ENCODE results near the gene CREG2. TPM values are rescaled to one million over a fixed set of nuclear protein-coding genes. Genes with fewer than 3 reads are reported as not detected.

Gene CREG2
- polyA plus RNA-seq, 3 donors from 2014 or later: not detected

DNA sequence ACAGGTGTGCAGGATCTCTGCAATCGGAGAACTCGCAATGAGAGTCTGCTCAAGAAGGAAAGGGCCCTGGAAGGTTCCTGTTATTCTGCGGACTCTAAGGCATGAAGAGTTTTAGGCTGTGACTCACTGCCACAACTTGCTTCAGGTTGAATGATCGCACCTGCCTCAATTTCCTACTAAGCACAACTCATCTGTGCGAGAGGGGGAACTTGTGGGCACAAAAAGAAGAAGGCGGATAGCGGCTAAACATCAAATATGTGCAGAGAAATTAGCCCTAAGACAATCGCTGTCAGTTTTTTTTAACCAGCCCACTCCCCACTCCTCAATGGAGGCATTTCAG lies 14.0 kb upstream of the CREG2 start:
- H3K4me3 Mint-ChIP-seq: no peak overlapping the region
- H3K27ac Mint-ChIP-seq: no peak overlapping the region
- DNase-seq: no peak
- H3K9me3 Mint-ChIP-seq: no peaks in the 10 kb centered on the region
- peaks cover 3 to 9% (median 6%) of the 10 kb centered on the region in 3 donors for H3K27me3 Mint-ChIP-seq (ENCODE audit: low read depth in 3 of 3)
- H3K36me3 Mint-ChIP-seq: no peaks in the 10 kb centered on the region
- H3K4me1 Mint-ChIP-seq: no peaks in the 10 kb centered on the region

DNA sequence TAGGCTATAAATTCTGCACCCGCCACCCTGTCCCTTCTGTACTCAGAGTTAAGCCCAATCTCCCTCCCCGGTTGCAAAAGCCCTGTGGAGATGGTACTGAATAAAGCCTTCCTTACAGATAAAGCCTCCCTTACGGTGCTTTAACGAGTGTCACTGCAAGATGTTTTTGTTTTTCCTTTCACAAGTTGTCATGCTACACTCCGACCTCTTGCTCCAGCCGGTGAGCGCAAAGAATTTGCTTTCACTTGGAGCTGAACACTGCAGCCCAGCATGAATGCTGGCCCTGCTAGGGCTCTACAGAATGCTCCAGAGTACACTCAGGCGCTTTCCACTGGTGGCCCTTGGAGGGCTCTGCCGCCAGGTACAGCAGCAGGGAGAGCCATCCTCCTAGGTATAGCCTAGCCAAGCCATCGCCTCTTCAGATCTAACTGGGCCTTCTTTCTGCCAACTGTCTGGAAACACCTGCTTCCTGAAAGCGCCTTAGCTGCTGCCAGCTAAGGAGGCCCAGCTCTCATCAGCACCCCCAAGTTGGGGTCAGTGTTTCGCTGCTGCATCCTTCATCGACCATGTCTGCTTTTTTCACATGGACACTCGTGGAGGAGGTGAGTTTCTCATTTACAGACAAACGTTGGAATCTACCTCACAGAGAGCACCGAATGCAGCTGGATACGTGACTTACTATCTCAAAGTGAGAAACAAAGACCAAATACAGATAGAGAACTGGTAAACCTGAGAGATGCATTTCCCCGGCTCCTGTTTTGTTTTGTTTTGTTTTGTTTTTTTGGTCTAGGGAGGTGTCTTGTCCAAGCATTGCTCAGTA lies 13.4 kb upstream of the CREG2 start:
- no peaks in the 10 kb centered on the region for H3K4me1 Mint-ChIP-seq
- no peak overlapping the region for H3K4me3 Mint-ChIP-seq
- H3K27me3 Mint-ChIP-seq (ENCODE audit: low read depth in 3 of 3): peaks cover 3 to 9% (median 6%) of the 10 kb centered on the region in 3 donors
- no peak overlapping the region for H3K27ac Mint-ChIP-seq
- no peaks in the 10 kb centered on the region for H3K36me3 Mint-ChIP-seq
- no peaks in the 10 kb centered on the region for H3K9me3 Mint-ChIP-seq
- DNase-seq: no peak

DNA sequence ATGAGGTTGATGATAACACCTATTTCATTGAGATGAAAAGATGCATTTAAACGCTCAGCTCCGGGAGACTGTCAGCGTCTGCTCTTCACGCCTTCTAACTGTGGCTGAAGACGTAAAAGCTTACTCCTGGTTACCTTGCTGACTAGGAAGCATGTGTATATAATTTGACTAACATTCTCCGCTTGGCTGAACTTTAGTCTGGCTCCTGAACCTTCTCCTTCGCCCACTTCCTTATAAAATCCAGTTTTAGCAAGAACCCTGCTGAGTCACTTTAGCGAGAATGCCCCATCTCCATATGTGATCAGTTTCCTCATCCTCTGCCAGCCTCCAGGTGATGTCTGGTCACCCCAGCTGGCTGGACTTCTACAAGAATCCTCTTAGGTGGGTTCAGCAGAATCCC lies 12.7 kb upstream of the CREG2 start:
- no peaks in the 10 kb centered on the region for H3K36me3 Mint-ChIP-seq
- no peak for DNase-seq
- H3K27ac Mint-ChIP-seq: no peak overlapping the region
- H3K9me3 Mint-ChIP-seq: no peaks in the 10 kb centered on the region
- no peak overlapping the region for H3K4me3 Mint-ChIP-seq
- peaks cover 3 to 9% (median 6%) of the 10 kb centered on the region in 3 donors for H3K27me3 Mint-ChIP-seq (ENCODE audit: low read depth in 3 of 3)
- no peaks in the 10 kb centered on the region for H3K4me1 Mint-ChIP-seq

DNA sequence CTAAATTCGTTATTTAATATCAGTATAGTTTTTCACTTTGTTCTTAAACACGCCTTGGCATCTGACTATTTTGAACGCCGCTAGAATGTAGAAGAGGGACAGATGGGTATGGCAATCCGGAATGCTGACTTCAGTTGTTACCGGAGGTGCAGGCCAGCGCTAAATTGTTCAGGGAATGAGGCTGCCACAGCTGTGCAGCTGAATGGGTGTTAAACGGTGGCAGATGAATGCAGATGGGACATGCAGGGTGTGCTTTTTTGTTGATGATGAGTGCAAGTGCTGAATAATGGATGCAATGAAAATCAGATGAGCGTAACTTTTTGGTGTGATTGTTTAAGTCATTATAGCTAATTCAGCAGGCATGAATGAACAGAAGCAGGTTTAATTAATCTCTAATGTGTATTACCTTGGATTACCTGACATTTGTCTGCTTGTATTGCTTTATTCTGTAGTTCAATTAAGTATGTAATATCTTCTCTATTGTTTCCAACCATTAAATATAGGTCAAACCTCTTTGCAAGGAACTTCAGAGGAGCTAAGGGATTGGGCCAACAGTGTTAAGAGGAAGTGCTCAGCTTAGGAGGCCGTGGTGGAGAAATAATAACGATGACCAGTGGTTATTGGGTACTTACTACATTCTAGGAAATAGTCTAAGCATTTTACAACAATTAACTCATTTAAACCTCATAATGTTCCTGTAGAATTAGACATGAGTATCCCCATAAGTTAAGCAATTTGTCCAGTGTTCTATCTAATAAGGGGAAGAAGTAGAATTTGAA lies 11.9 kb upstream of the CREG2 start:
- Mint-ChIP-seq H3K4me3 (no peak overlapping the region), H3K27ac (no peak overlapping the region), H3K4me1 (no peaks in the 10 kb centered on the region), H3K27me3 (ENCODE audit: low read depth in 3 of 3) (peaks cover 3 to 7% (median 6%) of the 10 kb centered on the region in 3 donors), H3K9me3 (no peaks in the 10 kb centered on the region), H3K36me3 (no peaks in the 10 kb centered on the region)
- no peak for DNase-seq

DNA sequence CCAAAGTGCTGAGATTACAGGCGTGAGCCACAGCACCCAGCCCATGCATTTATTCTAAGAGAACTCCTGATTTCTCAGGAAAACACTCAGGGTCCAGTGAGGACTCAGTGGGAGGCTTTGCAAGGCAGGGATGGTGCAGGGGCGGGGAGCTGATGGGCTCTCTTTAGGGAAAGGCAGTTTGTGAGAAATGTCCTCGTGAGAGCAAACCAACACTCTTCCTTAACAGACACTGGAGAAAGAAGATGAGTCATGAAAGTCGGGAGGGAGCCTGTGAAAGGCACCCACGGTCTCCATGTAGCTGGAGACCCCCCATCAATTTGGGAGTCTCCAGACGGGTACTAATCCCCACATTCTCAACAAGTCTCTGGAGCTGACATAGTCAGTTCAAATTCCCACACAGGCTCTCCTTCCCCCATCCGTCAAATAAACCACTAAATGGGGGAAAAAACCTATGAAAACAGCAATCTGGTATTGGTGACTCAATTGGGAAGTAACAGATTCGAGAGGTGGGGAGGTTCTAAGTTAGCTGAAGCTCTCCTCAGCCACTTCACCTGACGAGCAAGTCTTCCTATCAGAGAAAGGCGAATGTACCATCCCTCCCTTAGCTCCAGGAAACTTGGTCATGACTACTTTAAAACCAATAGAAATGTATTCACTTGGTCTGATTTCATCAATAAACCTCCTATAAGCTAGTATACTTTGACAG lies 11.0 kb upstream of the CREG2 start:
- Mint-ChIP-seq H3K9me3 (no peaks in the 10 kb centered on the region), H3K36me3 (no peaks in the 10 kb centered on the region), H3K4me3 (no peak overlapping the region), H3K27ac (no peak overlapping the region), H3K4me1 (no peaks in the 10 kb centered on the region), H3K27me3 (ENCODE audit: low read depth in 3 of 3) (peaks cover 6 to 7% (median 7%) of the 10 kb centered on the region in 3 donors)
- no peak for DNase-seq

DNA sequence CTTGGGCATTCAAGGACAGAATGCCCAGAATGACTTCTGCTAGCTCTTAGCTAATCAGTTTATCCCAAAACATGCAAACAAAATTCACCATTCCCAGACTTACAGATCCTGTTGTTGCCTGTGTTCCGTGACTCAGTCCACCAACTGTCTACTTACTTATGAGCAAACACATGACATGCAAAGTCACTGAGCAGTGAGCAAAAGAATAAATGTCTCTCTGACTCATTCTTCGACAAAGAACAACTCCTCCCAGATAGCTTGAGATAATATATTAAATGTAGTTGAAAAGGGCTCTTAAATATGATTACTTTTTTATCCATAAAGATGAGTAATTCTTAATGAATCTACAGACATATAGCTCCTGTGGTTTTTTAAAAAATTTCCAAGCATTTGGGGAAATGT lies 9.0 kb upstream of the CREG2 start:
- Mint-ChIP-seq H3K36me3 (no peaks in the 10 kb centered on the region), H3K4me1 (no peaks in the 10 kb centered on the region), H3K27ac (no peak overlapping the region), H3K9me3 (no peaks in the 10 kb centered on the region), H3K27me3 (ENCODE audit: low read depth in 3 of 3) (peaks cover 3 to 15% (median 7%) of the 10 kb centered on the region in 3 donors), H3K4me3 (no peak overlapping the region)
- DNase-seq: no peak

DNA sequence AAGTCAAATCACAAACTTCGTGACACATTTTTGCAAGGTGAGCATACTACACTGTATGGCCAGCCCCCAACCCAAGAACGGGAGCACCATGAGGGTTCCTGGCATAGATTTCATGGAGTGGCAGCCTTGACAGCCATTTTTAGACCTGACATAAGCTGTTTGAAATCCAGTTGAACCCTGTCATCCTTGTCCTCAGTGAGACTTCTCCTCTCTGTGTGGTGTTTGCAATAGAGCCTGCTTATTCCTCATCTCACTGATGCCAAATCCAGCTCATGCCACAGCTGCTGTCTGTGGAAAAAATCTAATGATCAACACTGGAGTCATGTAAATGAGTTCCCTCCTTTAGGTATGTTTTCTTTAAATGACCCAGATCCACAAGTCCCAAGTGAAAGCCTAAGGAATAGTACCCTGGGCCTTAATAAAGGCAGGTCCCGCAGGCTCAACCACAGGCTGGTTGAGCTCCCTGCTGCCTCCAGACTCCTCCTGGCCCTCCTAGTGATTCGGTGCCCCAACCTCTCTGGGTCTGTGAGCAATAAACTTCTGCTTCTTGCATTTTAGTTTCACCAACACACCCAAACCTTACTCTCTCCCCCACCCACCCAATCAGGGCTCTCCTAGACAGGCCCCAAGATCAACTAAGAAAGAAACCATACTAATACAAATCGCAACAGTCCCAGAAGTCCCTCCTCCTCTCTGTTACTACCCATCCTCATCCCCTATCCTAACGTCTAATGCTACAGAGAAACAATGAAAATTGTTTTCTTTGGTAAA lies 8.4 kb upstream of the CREG2 start:
- Mint-ChIP-seq H3K9me3 (no peaks in the 10 kb centered on the region), H3K4me1 (no peaks in the 10 kb centered on the region), H3K36me3 (no peaks in the 10 kb centered on the region), H3K27ac (no peak overlapping the region), H3K27me3 (ENCODE audit: low read depth in 3 of 3) (peaks cover 3 to 15% (median 7%) of the 10 kb centered on the region in 3 donors), H3K4me3 (no peak overlapping the region)
- DNase-seq: no peak

DNA sequence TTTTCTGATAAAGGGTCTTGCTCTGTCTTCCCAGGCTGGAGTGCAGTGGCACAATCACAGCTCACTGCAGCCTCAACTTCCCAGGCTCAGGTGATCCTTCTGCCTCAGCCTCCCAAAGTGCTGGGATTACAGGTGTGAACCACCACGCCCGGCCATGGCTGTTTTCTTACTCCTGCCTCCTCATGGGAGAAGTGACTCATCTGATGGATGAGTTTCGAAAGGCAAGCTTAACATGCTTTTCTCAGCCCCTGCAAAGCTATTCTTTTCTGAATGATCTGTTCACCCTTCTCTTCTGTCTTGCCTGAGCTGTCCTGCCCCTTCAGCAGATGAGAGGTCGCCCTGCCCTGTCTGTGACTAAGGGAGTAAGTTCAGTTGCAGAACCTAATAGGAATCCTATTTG lies 929 bp upstream of the CREG2 start:
- peak overlapping the region in 2 of 5 donors; percentile 36 to 63 for H3K4me3 Mint-ChIP-seq
- H3K27me3 Mint-ChIP-seq (ENCODE audit: low read depth in 3 of 3): peaks cover 0 to 52% (median 15%) of the 10 kb centered on the region in 3 donors
- H3K4me1 Mint-ChIP-seq: peaks cover 6 to 12% of the 10 kb centered on the region in 2 donors
- H3K9me3 Mint-ChIP-seq: no peaks in the 10 kb centered on the region
- H3K27ac Mint-ChIP-seq: no peak overlapping the region
- DNase-seq: no peak
- H3K36me3 Mint-ChIP-seq: no peaks in the 10 kb centered on the region

DNA sequence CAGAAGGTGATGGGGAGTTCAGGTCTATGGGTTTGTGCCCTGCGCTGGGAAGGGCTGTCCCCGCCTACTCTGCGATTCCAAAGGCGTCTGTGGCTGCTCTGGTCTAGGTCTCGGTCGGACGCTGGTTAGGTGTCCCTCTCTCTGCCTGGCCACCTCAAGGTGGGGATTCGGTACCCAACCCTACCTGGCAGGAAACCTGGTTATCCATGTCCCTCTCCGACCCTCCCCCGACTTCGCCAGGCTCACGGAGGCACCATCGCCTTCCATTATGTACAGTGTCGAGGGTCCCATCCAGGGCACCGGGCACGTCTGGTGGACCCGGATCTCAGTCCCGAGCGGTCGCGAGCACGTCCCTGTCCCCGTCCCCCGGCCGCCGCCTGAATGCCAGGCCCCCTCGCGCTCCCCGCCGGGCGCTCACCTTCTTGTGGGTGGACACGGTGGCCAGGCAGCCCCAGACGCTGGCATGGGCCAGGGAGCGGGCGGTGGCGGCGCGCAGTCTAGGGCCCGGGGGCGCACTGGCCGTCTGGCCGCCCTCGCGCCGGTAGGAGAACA lies 628 bp downstream of the CREG2 start:
- H3K36me3 Mint-ChIP-seq: no peaks in the 10 kb centered on the region

DNA sequence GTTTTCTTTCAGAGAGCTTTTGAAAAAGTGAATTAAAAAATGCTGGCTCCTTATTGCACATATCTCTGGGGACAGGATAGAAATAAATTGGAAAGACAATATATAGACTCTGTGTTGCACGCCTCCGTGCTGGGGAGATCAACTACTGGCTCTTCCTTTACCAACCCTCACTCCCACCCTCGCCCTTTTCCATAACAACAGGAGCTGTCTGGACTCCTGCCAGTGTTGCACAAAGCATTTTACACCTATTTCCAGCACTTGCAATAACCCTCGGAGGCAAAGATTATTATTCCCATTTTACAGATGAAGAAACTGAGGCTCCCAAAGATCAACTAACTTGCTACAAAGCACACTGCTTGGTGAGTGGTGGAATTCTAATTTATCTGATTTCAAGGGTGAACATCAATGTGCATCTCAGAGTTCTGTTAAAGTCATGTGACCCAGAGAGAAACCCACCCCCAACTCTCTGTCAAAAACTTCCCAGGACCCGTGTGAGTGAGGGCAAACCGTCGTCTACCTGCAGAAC lies 4.2 kb downstream of the CREG2 start:
- Mint-ChIP-seq H3K4me1 (peaks cover 6 to 12% of the 10 kb centered on the region in 2 donors), H3K9me3 (no peaks in the 10 kb centered on the region), H3K27me3 (ENCODE audit: low read depth in 3 of 3) (peaks cover 2 to 30% (median 14%) of the 10 kb centered on the region in 3 donors), H3K4me3 (no peak overlapping the region), H3K27ac (no peak overlapping the region), H3K36me3 (no peaks in the 10 kb centered on the region)
- DNase-seq: no peak

More for the DNA sequence above, 628 bp downstream of the CREG2 start:
- Mint-ChIP-seq H3K4me3 (peak overlapping the region in 4 of 5 donors; percentile 6 to 59 (median 42)), H3K9me3 (no peaks in the 10 kb centered on the region), H3K4me1 (peaks cover 6 to 12% of the 10 kb centered on the region in 2 donors), H3K27ac (no peak overlapping the region), H3K27me3 (ENCODE audit: low read depth in 3 of 3) (peaks cover 2 to 44% (median 18%) of the 10 kb centered on the region in 3 donors)
- DNase-seq: no peak

DNA sequence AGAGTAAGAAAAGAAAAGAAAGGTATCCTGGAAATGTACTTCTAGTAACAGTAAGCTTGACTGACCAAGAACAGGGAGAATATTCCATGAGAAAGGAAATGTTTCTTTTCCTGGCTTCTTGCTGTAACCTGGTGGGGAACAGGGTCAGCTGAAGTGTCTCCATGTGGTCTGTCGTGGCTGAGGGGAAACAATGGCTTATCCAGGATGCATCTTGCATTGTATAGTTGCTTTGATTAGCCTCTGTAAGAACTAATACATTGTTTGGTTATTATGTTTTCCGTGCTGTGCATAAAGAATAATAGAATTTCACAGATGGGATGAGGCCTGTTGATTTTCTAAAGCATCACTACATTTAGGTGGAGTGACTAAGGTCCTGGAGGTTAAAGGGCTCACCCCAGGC lies 4.9 kb downstream of the CREG2 start:
- peaks cover 2 to 26% (median 14%) of the 10 kb centered on the region in 3 donors for H3K27me3 Mint-ChIP-seq (ENCODE audit: low read depth in 3 of 3)
- no peaks in the 10 kb centered on the region for H3K36me3 Mint-ChIP-seq
- H3K9me3 Mint-ChIP-seq: no peaks in the 10 kb centered on the region
- H3K4me1 Mint-ChIP-seq: peaks cover 3 to 7% of the 10 kb centered on the region in 2 donors
- no peak for DNase-seq
- H3K27ac Mint-ChIP-seq: no peak overlapping the region
- H3K4me3 Mint-ChIP-seq: no peak overlapping the region

DNA sequence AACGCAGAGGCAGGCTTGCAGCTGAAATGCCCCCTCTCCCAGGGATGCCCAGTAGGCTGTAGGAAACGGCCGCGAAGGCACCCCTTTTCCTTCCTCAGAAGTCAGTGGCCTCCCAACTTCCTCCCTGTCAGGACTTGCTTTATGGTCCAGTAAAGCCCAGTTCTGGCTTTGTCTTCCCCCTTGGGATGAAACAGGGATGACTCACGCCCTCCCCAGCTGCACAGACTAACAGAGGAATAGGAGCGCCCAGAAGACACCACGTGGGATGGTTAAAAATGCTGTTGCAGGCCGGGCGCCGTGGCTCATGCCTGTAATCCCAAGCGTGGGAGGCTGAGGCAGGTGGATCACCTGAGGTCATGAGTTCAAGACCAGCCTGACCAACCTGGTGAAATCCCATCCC lies 6.9 kb downstream of the CREG2 start:
- peaks cover 2 to 19% (median 9%) of the 10 kb centered on the region in 3 donors for H3K27me3 Mint-ChIP-seq (ENCODE audit: low read depth in 3 of 3)
- H3K4me3 Mint-ChIP-seq: no peak overlapping the region
- H3K4me1 Mint-ChIP-seq: no peaks in the 10 kb centered on the region

DNA sequence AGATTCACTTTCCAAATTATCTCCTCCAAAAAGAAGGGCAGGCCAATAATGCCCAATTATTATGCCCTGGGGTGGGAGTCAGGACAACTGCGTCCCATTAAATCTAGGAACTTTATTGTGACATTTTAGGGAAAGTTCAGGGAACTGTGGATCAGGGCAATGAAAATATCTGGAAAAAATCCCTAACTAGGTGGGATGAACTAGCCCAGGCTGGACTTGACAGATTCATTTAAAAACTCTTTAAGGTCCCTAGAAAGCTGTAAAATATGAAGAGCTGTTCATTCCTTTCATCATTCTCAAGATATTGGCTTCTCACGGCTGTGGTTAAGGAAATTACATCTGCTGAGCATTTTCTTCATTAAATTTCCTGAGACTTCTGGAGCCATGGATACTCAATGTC lies 8.2 kb downstream of the CREG2 start:
- Mint-ChIP-seq H3K36me3 (no peaks in the 10 kb centered on the region), H3K27ac (no peak overlapping the region), H3K9me3 (no peaks in the 10 kb centered on the region), H3K4me1 (no peaks in the 10 kb centered on the region), H3K4me3 (no peak overlapping the region), H3K27me3 (ENCODE audit: low read depth in 3 of 3) (peaks cover 2 to 14% (median 4%) of the 10 kb centered on the region in 3 donors)
- no peak for DNase-seq

More for the DNA sequence above, 6.9 kb downstream of the CREG2 start:
- no peak for DNase-seq
- Mint-ChIP-seq H3K27ac (no peak overlapping the region), H3K9me3 (no peaks in the 10 kb centered on the region), H3K36me3 (no peaks in the 10 kb centered on the region)

All from immature natural killer cell (primary cell).